K562 (cell line): ENCODE results near the gene FAM149A. TPM values are rescaled to one million over a fixed set of nuclear protein-coding genes. Genes with fewer than 3 reads are reported as not detected.

ENCODE experiments used
- CHD2 ChIP-seq: IDR thresholded peaks from 2 replicates; pipeline ENCODE4 v1.6.1; 2011; ENCODE audit warnings: low read depth, low read length
- HBP1 ChIP-seq: fragments of 450-650 bp; formaldehyde crosslinking; IDR thresholded peaks from 2 replicates; pipeline ENCODE4 v1.4.0; 2022; ENCODE audit warnings: missing genetic modification characterization
- MAFF ChIP-seq: IDR thresholded peaks from 2 replicates; pipeline ENCODE4 v1.6.1; 2012; ENCODE audit warnings: low read length, improper control_type of control experiment
- MEF2A ChIP-seq: IDR thresholded peaks from 2 replicates; pipeline ENCODE4 v1.6.1; 2011; ENCODE audit warnings: low read depth, mild to moderate bottlenecking, low read length, moderate library complexity; ENCODE audit not compliant: control insufficient read depth
- MNT ChIP-seq, 2 experiments: fragments of 450-650 bp; conservative IDR thresholded peaks; 2 replicates each; pipeline ENCODE4 v1.6.1; 2017; ENCODE audit warnings: mild to moderate bottlenecking in 2 of 2, moderate library complexity in 2 of 2
- POLR3A ChIP-seq: IDR thresholded peaks from 2 replicates; pipeline ENCODE4 v1.6.1; 2011; ENCODE audit warnings: borderline replicate concordance, mild to moderate bottlenecking, moderate library complexity; ENCODE audit not compliant: insufficient read length, insufficient read depth; ENCODE audit errors: extremely low read depth
- PYGO2 ChIP-seq: fragments of 450-650 bp; IDR thresholded peaks from 2 replicates; pipeline ENCODE4 v1.6.1; 2016; ENCODE audit warnings: mild to moderate bottlenecking, missing genetic modification characterization, moderate library complexity, missing compliant biosample characterization
- RBM14 ChIP-seq: fragments of 200-400 bp; formaldehyde crosslinking; IDR thresholded peaks from 2 replicates; pipeline ENCODE4 v1.6.1; 2018; ENCODE audit warnings: low read depth, mild to moderate bottlenecking, low read length, moderate library complexity, borderline replicate concordance; ENCODE audit not compliant: insufficient read depth
- SMARCE1 ChIP-seq: fragments of 450-650 bp; IDR thresholded peaks from 2 replicates; pipeline ENCODE4 v1.7.1; 2016; ENCODE audit warnings: mild to moderate bottlenecking
- YBX1 ChIP-seq: fragments of 450-650 bp; IDR thresholded peaks from 2 replicates; pipeline ENCODE4 v1.7.1; 2016; ENCODE audit warnings: mild to moderate bottlenecking
- ZBTB49 ChIP-seq: sonication (generic); formaldehyde crosslinking; IDR thresholded peaks from 2 replicates; pipeline ENCODE4 v1.8.0; 2022; ENCODE audit warnings: missing genetic modification reagents, mild to moderate bottlenecking, borderline replicate concordance
- ZFP30 ChIP-seq: fragments of 250-450 bp; sonication (Bioruptor Pico); IDR thresholded peaks from 2 replicates; pipeline ENCODE4 v1.8.0; 2022; ENCODE audit warnings: moderate library complexity, mild to moderate bottlenecking, inconsistent platforms, borderline replicate concordance
- polyA plus RNA-seq, 8 experiments: library from polyadenylated mRNA; depleted of rRNA in 4 of 8; stranded (reverse) in 5 of 8; unstranded in 3 of 8; fragments of >200 nt; fragmentation: Nextera tagmentation in 2 of 8; fragmentation: Illumina TruSeq in 1 of 8; extraction: Ambion mirVana in 2 of 8; extraction: Trizol in 1 of 8; gene quantifications; 2 replicates each; pipeline versions ENCODE4 v1.2.1 to v1.2.3, GENCODE V29; 2011 to 2014; ENCODE audit warnings: inconsistent platforms in 1 of 8, missing spikeins in 1 of 8
- total RNA-seq, 7 experiments: library from RNA; depleted of rRNA in 6 of 7; stranded (reverse); fragments of >200 nt in 6 of 7; fragmentation: Illumina TruSeq in 2 of 7; extraction: Trizol in 2 of 7; gene quantifications; 2 replicates each; pipeline versions ENCODE4 v1.2.1 to v1.2.3, GENCODE V29; 2011 to 2021; ENCODE audit warnings: low replicate concordance in 1 of 7
- TF ChIP-seq, protein P1 (sequence below): fragments of 250-450 bp; sonication (Bioruptor Pico); IDR thresholded peaks from 2 replicates; pipeline ENCODE4 v1.4.0; 2020
- TF ChIP-seq, protein P2 (sequence below): fragments of 450-650 bp; IDR thresholded peaks from 2 replicates; pipeline ENCODE4 v1.6.1; 2016; ENCODE audit warnings: antibody characterized with exemption

FAM149A gene
- total and polyA plus RNA-seq, 9 of the 15 experiments (the other 6 are each of a cell fraction or from before 2014, with no cell fraction given), result not detected

DNA sequence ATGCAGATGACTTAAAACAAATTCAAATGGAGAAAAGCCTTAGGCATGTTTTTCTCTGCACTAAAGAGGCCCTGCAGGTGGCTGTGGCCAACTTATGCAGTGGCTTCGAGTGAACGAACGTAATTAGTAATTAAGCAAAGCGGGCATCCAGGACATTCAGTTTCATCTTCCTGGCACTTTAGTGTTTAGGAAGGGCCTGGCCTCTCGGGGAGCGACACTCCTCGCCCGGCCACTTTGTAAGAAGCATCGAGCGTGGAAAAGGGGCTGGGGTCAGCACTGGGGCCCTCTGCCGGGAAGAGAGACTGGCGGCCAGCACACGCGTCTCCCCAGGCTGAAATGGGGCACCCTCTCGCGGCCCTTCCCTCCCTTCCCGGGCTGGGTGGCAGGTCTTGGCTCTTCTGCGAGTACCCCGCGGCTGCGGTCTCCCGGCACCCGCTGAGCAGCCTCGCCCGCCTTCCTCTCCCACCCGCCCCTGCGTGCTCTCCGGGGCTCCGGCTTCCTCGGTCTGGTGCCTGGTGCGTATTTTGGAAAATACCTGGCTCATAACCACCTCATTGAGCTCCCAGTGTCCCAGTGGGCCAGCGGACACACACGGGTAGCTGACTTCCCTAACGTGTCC lies 86.2 kb downstream of the FAM149A start (continued):
- TF ChIP-seq HBP1 (CRISPR knock-in tag) (no peak), SMARCE1 (0 out of 2 replicates have a peak, but pooled peaks have one; percentile 16), PYGO2 (tag) (no peak), RBM14 (0 out of 2 replicates have a peak, but pooled peaks have one; percentile 1), ZBTB49 (CRISPR knock-in tag) (no peak), CHD2 (no peak), ZFP30 (CRISPR knock-in tag) (no peak), MNT (conservative IDR thresholded peaks at IDR 0.05) (no peak), MAFF (no peak), POLR3A (no peak), YBX1 (no peak), MEF2A (no peak)
- TF ChIP-seq, protein P1, sequence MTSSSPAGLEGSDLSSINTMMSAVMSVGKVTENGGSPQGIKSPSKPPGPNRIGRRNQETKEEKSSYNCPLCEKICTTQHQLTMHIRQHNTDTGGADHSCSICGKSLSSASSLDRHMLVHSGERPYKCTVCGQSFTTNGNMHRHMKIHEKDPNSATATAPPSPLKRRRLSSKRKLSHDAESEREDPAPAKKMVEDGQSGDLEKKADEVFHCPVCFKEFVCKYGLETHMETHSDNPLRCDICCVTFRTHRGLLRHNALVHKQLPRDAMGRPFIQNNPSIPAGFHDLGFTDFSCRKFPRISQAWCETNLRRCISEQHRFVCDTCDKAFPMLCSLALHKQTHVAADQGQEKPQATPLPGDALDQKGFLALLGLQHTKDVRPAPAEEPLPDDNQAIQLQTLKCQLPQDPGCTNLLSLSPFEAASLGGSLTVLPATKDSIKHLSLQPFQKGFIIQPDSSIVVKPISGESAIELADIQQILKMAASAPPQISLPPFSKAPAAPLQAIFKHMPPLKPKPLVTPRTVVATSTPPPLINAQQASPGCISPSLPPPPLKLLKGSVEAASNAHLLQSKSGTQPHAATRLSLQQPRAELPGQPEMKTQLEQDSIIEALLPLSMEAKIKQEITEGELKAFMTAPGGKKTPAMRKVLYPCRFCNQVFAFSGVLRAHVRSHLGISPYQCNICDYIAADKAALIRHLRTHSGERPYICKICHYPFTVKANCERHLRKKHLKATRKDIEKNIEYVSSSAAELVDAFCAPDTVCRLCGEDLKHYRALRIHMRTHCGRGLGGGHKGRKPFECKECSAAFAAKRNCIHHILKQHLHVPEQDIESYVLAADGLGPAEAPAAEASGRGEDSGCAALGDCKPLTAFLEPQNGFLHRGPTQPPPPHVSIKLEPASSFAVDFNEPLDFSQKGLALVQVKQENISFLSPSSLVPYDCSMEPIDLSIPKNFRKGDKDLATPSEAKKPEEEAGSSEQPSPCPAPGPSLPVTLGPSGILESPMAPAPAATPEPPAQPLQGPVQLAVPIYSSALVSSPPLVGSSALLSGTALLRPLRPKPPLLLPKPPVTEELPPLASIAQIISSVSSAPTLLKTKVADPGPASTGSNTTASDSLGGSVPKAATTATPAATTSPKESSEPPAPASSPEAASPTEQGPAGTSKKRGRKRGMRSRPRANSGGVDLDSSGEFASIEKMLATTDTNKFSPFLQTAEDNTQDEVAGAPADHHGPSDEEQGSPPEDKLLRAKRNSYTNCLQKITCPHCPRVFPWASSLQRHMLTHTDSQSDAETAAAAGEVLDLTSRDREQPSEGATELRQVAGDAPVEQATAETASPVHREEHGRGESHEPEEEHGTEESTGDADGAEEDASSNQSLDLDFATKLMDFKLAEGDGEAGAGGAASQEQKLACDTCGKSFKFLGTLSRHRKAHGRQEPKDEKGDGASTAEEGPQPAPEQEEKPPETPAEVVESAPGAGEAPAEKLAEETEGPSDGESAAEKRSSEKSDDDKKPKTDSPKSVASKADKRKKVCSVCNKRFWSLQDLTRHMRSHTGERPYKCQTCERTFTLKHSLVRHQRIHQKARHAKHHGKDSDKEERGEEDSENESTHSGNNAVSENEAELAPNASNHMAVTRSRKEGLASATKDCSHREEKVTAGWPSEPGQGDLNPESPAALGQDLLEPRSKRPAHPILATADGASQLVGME, result no peak
- TF ChIP-seq, protein P2, sequence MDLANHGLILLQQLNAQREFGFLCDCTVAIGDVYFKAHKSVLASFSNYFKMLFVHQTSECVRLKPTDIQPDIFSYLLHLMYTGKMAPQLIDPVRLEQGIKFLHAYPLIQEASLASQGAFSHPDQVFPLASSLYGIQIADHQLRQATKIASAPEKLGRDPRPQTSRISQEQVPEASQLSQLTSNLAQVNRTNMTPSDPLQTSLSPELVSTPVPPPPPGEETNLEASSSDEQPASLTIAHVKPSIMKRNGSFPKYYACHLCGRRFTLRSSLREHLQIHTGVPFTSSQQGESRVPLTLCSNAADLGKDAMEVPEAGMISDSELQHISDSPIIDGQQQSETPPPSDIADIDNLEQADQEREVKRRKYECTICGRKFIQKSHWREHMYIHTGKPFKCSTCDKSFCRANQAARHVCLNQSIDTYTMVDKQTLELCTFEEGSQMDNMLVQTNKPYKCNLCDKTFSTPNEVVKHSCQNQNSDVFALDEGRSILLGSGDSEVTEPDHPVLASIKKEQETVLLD, result no peak
